Endothelial cell of umbilical vein (primary cell): ENCODE results near the gene RECQL.

Source experiments
- CTCF ChIP-seq, 2 donors: IDR thresholded peaks; 1 replicate in 1 of 2; 2 replicates in 1 of 2; pipeline ENCODE4 v1.5.1; 2011; ENCODE audit warnings: low read length in 2 of 2, mild to moderate bottlenecking in 2 of 2, moderate library complexity in 2 of 2, control low read depth in 1 of 2, inconsistent platforms in 1 of 2, low read depth in 1 of 2; ENCODE audit not compliant: insufficient read depth in 1 of 2; ENCODE audit errors: extremely low read depth in 1 of 2
- EZH2 ChIP-seq: IDR thresholded peaks from 2 replicates; pipeline ENCODE4 v1.6.1; 2012; ENCODE audit warnings: borderline replicate concordance, low read depth, mild to moderate bottlenecking, moderate library complexity, low read length, inconsistent platforms; ENCODE audit not compliant: severe bottlenecking
- FOS ChIP-seq: IDR thresholded peaks from 2 replicates; pipeline ENCODE4 v1.6.1; 2011; ENCODE audit warnings: mild to moderate bottlenecking, low read length, moderate library complexity, borderline replicate concordance; ENCODE audit not compliant: insufficient read depth
- JUN ChIP-seq: IDR thresholded peaks from 2 replicates; pipeline ENCODE4 v1.6.1; 2011; ENCODE audit warnings: borderline replicate concordance, low read depth; ENCODE audit not compliant: insufficient read length, insufficient read depth
- POLR2A ChIP-seq: IDR thresholded peaks from 2 replicates; pipeline ENCODE4 v1.6.1; 2012; ENCODE audit warnings: low read depth, mild to moderate bottlenecking, control low read depth, low read length
- POLR2AphosphoS5 ChIP-seq: IDR thresholded peaks from 2 replicates; pipeline ENCODE4 v1.6.1; 2012; ENCODE audit warnings: low read depth, mild to moderate bottlenecking, control low read depth, low read length, moderate library complexity; ENCODE audit not compliant: insufficient read depth

- TF ChIP-seq POLR2AphosphoS5 (no peak), CTCF (IDR thresholded peaks at IDR 0.05; ENCODE audit: extremely low read depth in 1 of 2, insufficient read depth in 1 of 2, low read depth in 1 of 2, low read length in 2 of 2) (no peak), POLR2A (no peak), FOS (no peak), JUN (no peak), EZH2 (no peak)
Observed at GRCh38 chr12:21516281-21516680, 14.8 kb upstream of the RECQL start.
